C4-2B (cell line): ENCODE data around the gene FMNL3.

ENCODE experiments used
- ZFX ChIP-seq: fragments of 450-650 bp; IDR thresholded peaks from 2 replicates; pipeline ENCODE4 v1.6.1; 2017
- TF ChIP-seq, protein P1 (sequence below): fragments of 450-650 bp; conservative IDR thresholded peaks from 2 replicates; pipeline ENCODE4 v1.5.1; 2017; ENCODE audit warnings: mild to moderate bottlenecking

DNA sequence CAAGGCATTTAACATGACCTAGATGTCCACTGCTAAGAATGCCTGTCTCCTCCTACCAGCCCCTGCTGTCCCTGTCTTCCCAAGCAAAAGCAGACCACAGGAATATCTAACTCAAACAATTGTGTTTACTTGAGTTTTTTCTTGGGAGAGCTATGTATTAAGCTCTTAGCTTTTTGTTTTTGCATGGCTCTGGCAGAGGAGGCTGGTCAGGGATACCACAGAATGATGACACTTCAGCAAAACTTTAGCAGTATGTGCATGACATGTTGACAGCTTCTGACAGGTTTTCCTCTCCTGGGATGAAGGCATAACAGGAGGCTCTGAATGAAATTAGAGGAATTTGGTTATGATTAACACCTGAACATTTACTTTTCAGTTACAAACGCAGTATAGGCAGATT is 41.1 kb upstream of the FMNL3 start:
- TF ChIP-seq, protein P1, sequence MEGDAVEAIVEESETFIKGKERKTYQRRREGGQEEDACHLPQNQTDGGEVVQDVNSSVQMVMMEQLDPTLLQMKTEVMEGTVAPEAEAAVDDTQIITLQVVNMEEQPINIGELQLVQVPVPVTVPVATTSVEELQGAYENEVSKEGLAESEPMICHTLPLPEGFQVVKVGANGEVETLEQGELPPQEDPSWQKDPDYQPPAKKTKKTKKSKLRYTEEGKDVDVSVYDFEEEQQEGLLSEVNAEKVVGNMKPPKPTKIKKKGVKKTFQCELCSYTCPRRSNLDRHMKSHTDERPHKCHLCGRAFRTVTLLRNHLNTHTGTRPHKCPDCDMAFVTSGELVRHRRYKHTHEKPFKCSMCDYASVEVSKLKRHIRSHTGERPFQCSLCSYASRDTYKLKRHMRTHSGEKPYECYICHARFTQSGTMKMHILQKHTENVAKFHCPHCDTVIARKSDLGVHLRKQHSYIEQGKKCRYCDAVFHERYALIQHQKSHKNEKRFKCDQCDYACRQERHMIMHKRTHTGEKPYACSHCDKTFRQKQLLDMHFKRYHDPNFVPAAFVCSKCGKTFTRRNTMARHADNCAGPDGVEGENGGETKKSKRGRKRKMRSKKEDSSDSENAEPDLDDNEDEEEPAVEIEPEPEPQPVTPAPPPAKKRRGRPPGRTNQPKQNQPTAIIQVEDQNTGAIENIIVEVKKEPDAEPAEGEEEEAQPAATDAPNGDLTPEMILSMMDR: no peak
- no peak for TF ChIP-seq ZFX
